GM12872 (cell line): ENCODE measurements around the gene MCM7.

Experiments
- TF ChIP-seq, protein P1 (sequence below): IDR thresholded peaks from 3 replicates; pipeline ENCODE4 v1.5.1; 2011; ENCODE audit warnings: low read depth, mild to moderate bottlenecking, low read length, moderate library complexity; ENCODE audit not compliant: insufficient read depth

MCM7 gene

DNA sequence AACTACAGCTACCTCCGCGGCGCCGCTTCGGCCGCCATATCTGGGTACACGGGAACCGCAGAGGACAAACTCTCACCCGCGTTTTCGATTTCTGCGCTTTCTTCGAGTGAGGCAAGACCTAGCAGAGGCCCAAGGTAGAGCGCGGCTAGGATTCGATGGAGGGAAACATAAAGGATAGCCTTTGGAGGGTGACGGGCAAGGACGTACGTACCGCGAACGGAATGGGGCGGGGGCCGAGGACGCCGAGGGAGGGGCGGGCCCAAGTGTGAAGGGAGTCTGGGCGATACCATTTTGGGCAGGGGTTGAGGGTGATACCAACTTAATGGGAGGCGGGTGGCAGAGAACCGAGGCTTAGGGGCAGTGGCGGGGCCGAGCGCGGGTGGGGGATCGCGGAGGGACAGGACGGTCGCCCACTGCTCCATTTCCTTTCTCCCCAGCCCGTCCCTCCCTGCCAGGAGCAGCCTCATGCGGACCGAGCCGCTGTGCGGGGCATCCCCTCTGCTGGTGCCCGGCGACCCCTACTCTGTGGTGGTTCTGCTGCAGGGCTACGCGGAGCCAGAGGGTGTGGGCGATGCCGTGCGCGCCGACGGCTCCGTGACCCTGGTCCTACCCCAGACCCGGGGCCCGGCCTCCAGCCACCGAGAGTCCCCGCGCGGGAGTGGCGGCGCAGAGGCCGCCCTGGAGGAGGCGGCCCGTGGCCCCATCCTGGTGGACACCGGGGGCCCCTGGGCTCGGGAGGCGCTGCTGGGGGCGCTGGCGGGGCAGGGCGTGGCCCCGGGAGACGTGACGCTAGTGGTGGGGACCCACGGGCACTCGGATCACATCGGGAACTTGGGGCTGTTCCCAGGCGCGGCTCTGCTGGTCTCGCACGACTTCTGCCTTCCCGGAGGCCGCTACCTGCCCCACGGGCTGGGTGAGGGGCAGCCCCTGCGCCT, 26.0 kb upstream of the MCM7 start, which contains the start of gene MBLAC1:
TSS of gene MBLAC1 (plus strand) at position 37 of the 935 bp plus-strand sequence. CDS start at position 466, 429 bp downstream.
- TF ChIP-seq, protein P1, sequence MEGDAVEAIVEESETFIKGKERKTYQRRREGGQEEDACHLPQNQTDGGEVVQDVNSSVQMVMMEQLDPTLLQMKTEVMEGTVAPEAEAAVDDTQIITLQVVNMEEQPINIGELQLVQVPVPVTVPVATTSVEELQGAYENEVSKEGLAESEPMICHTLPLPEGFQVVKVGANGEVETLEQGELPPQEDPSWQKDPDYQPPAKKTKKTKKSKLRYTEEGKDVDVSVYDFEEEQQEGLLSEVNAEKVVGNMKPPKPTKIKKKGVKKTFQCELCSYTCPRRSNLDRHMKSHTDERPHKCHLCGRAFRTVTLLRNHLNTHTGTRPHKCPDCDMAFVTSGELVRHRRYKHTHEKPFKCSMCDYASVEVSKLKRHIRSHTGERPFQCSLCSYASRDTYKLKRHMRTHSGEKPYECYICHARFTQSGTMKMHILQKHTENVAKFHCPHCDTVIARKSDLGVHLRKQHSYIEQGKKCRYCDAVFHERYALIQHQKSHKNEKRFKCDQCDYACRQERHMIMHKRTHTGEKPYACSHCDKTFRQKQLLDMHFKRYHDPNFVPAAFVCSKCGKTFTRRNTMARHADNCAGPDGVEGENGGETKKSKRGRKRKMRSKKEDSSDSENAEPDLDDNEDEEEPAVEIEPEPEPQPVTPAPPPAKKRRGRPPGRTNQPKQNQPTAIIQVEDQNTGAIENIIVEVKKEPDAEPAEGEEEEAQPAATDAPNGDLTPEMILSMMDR: no peak

DNA sequence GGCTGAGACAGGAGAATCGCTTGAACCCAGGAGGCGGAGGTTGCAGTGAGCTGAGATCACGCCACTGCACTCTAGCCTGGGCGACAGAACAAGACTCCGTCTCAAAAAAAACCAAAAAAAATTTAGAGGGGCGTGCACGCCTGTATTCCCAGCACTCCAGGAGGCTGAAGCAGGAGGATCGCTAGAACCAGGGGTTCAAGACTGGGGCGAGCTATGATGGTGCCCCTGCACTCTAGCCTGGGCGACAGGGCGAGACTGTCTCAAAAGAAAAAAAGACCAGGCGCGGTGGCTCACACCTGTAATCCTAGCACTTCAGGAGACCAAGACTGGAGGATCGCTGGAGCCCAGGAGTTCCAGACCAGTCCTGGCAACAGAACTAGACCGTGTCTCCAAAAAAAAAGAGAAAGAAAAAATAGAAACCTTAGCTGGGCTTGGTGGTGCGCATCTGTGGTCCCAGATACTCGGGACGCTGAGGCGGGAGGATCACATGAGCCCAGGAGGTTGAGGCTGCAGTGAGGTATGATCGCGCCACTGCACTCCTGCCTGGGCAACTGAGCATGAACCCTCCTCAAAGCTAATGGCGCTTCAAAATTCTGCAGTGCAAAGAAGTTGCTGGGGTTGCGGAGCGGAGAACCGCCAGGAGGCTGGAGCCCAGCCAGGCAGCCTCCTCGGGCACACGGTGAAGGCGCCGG, 25.2 kb upstream of the MCM7 start:
- TF ChIP-seq, protein P1: no peak

DNA sequence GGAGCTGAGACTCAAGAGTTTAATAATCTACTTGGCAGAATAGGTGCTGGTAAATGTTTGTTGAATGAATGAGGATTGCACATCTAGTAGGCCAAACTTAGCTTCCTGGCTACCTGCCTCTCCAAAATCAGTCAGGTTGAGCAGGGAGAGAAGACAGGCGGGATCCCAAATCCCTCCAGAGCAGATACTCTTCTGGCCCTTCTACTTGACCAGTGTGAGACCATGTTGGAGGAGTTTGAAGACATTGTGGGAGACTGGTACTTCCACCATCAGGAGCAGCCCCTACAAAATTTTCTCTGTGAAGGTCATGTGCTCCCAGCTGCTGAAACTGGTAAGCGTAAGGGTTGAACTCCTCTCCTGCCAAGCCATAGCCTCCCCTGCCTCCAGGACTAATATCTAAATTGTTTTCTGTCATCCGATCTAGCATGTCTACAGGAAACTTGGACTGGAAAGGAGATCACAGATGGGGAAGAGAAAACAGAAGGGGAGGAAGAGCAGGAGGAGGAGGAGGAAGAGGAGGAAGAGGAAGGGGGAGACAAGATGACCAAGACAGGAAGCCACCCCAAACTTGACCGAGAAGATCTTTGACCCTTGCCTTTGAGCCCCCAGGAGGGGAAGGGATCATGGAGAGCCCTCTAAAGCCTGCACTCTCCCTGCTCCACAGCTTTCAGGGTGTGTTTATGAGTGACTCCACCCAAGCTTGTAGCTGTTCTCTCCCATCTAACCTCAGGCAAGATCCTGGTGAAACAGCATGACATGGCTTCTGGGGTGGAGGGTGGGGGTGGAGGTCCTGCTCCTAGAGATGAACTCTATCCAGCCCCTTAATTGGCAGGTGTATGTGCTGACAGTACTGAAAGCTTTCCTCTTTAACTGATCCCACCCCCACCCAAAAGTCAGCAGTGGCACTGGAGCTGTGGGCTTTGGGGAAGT, 23.4 kb upstream of the MCM7 start:
- TF ChIP-seq, protein P1: no peak

DNA sequence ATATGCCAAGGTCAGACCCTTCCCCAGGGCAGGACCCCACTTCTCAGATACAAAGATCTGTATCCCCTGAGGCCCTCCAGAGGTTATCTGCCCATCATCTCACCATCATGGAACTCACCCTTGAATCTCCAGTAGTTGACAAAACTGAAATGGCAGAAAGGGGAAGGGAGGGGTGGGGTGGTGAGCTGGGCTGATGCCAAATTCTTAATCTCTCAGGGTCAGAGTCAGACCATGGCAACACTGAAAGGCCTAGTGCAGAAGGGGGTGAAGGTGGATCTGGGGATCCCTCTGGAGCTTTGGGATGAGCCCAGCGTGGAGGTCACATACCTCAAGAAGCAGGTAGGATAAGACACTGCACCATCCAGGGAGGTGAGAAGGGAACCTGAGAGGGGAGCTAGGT, 21.4 kb upstream of the MCM7 start:
- TF ChIP-seq, protein P1: no peak

DNA sequence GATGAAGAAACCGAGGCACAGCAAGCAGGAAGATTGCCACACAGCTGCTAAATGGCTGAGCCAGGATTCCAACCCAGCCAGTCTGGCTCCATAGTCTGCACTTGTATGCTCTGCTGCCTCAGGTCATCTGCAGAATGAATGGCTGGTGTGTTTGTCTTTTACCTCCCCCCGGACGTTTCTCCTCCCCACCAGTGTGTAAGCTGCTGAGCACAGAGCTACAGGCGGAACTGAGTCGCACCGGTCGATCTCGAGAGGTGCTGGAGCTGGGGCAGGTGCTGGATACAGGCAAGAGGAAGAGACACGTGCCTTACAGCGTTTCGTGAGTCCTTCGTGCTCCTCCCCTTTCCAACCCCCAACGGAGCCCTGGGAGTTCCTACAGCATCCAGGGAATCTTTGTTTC, 20.9 kb upstream of the MCM7 start:
- TF ChIP-seq, protein P1: no peak

DNA sequence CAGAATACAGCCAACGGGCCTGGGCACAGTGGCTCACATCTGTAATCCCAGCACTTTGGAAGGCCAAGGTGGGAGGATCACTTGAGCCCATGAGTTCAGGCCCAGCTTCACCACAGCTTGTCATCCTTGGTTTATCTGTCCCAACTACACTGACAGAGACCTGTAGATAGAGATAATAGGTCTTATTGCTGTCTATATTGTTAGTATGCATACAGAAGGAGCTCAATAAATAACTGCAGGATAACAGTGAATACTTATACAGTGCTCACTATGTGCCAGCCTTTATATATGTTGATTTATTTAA, 19.5 kb upstream of the MCM7 start:
- TF ChIP-seq, protein P1: no peak
